GM19452 (cell line): ENCODE measurements around the gene KCTD21.

Experiments
- ATAC-seq: cut with Tn5 transposase; IDR thresholded peaks from one replicate; pipeline ENCODE4 v1.9.1; 2021; ENCODE audit not compliant: unreplicated experiment

Gene KCTD21

DNA sequence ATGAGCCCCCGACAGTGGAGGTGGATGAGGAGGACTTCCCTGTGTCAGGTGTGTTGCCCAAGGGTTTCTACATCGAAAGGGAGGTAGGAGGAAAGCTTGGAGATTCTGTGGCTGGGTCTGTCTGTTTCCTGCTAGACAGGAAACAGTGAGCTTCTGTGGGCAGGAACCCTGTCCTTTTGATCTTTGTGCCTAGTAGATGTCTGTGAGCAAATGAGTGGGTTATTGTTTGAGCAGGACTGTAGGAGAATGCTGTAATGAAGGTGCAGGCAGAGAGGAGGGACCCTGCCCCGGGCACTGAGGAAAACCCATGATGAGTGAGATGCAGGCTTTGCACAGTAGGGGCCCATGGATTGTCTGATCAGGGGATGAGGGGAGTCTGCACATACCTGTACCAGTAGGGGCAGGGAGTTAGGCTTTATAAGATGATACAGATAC lies 14.3 kb upstream of the KCTD21 start:
- ATAC-seq, result no peak

DNA sequence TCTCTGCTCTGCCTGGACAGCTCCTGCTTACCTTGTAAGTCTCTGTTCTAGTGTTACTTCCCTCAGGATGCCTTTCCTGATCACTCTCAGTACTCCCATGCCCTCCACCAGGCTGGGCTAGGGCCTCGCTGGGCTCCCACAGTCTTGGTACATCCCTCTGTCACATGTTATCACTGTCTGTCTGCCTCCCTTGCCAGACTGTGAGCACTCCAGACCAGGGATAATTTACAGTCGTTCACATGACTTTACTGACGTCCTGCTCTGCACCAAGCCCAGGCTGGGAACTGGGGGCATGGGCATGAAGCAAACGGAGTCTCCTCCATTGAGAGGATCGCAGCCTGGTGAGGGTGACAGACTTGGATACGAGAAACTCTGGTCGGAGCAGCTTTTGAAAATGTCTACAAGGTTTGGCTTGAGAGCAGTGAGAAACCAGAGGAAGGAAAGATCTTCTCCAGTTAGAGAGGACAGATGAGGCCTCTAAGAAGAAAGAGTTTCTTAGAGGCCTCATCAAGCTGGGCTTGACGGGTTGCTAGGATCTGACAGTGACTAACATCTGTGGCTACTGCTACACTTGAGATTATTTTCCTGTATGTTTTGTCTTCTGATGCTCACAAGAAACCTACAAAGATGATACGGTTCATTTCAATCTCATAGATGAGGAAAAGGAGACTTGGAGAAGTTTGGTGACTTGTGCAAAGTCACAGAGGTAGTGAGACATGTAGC lies 12.8 kb upstream of the KCTD21 start:
- no peak for ATAC-seq

GRCh38 chr11:78200553-78200952 lies 12.1 kb upstream of the KCTD21 start:
- no peak for ATAC-seq

GRCh38 chr11:78200061-78200460 lies 11.6 kb upstream of the KCTD21 start:
- ATAC-seq, result no peak

GRCh38 chr11:78199653-78200015 lies 11.2 kb upstream of the KCTD21 start:
- no peak for ATAC-seq

- no peak for ATAC-seq
These were observed 10.7 kb upstream of the KCTD21 start for GRCh38 chr11:78199015-78199652.

DNA sequence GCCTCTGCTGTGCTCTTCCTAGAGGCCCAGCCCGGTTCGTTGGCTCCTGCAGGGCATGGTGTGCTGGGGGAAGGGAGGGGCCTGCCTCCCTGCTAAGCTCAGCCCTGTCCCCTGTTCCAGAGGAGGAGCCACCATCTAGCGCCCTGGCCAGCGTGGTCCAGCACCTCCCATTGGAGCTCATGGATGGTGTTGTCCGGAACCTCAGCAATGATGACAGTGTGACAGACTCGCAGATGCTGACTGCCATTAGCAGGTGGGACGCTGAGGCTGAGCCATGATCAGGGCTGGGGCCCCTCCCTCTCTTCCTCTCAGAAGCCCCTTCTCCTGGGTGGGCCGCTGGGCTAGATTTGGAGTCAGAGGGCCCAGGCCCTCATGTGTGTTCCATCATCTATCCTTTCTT lies 9.4 kb upstream of the KCTD21 start:
- ATAC-seq, result no peak

- ATAC-seq, result no peak
These were observed 8.2 kb upstream of the KCTD21 start for GRCh38 chr11:78196661-78197091.

DNA sequence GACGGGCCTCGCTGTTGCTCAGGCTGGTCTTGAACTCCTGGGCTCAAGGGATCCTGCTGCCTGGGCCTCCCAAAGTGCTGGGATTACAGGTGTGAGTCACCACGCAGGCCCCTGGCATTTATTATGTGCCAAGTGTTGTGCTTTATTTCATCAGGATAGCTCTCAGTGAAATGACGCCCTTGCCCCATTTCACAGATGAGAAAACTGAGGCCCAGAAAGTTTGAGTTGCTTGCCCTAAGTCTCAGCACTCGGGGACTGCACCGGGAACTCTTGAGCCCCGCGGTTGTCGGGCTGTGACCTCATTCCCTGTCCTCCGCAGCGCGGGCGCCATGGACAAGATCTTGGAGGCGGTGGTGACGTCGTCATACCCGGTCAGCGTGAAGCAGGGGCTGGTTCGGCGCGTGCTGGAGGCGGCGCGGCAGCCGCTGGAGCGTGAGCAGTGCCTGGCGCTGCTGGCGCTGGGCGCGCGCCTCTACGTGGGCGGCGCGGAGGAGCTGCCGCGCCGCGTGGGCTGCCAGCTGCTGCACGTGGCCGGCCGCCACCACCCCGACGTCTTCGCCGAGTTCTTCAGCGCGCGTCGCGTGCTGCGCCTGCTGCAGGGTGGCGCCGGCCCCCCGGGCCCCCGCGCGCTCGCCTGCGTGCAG lies 7.6 kb upstream of the KCTD21 start:
- ATAC-seq, result no peak

DNA sequence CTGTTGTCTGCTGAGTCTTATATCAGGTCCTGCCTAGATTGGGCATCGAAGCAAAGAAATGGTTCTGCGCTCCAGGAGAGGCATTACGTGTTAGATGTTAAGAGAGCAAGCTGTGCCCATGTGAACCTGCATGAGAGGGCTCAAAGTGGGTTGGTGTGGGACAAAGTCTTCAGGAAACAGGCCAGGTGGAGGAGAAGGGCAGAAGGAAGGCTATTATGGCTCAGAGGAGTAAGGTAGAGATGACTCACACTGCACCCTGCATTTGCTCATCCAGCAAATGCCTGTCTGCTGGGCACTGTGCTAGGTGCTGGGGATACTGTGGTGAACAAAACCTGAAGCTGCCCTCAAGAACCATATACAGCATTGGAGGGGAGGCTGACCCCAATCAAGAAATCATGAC lies 6.1 kb upstream of the KCTD21 start:
- ATAC-seq, result no peak

GRCh38 chr11:78193806-78194205 lies 5.4 kb upstream of the KCTD21 start:
- no peak for ATAC-seq

- no peak for ATAC-seq
These were observed 4.5 kb upstream of the KCTD21 start for GRCh38 chr11:78192911-78193351.

- no peak for ATAC-seq
These were observed 3.8 kb upstream of the KCTD21 start for GRCh38 chr11:78192223-78192719.

DNA sequence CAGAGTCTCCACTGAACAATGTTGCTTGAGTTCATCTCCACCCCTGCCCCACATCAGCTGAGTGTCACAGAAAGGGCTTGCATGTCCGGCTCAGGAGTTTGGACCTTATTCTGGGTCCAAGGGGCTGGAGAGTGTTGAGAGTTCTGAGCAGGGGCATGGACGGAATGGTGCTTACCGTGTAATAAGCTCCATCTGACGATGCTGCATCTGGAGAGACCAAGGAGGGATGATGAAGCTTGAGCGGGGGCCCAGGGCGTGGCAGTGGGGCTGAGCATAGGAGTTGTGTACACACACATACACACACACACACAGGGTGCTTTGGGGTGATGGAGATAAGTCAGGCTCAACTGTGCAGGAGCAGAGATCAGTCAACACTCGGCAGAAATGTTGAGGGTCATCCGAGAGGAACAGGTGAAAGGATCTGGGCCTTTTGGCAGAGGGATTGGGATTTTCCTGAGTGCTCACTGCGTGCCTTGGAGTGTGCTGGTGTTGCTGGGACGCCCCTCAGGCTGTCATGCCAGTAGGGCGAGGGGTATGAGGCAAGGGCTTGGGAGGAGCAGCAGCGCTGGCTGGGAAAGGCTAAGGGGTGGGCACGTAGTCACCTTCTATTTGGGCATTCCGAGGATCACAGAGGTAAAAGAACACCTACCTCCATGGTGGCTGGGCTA lies 2.6 kb upstream of the KCTD21 start:
- ATAC-seq, result no peak

- no peak for ATAC-seq
These were observed 1.9 kb upstream of the KCTD21 start for GRCh38 chr11:78190374-78190773.

DNA sequence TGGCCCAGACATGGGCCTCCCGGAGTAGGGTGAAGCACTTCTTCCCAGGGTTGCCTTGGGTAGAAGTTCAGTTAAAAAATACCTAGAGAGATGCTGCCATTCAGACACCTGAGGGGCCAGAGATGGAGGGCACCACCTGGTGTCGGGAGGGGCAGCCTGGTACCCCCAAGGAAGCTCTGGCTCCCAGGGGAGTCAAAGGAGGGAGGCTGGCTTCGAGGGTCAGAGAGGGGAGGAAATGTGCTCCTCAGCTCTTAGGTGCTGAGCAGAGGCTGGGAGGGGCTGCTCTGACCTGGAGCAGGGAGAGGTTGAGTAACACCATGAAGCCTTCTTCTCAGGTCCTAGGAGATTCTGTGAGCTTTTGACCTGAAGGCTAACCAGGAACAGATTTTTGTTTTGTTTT lies 1.4 kb upstream of the KCTD21 start:
- no peak for ATAC-seq

GRCh38 chr11:78189174-78189724 lies 823 bp upstream of the KCTD21 start:
- ATAC-seq, result no peak

- peak; percentile 20 for ATAC-seq
These were observed 800 bp downstream of the KCTD21 start for GRCh38 chr11:78187366-78188285.

GRCh38 chr11:78181185-78181584 lies 7.2 kb downstream of the KCTD21 start:
- ATAC-seq, result no peak

- no peak for ATAC-seq
These were observed 7.7 kb downstream of the KCTD21 start for GRCh38 chr11:78180751-78181150.
